BE2C (cell line): ENCODE results near the gene PLA2G12B. TPM values are rescaled to one million over a fixed set of nuclear protein-coding genes. Genes with fewer than 3 reads are reported as not detected.
A peak's percentile ranks its signal among the peaks of the same experiment; 100 is the strongest.
"Not testable (repeated sequence)": the region's sequence is repeated elsewhere in the genome, so short reads cannot be mapped to it uniquely, and the experiment has no call there.

Experiments
- DNase-seq: peaks from one replicate; pipeline ENCODE4 v3.0.0-alpha.2; 2020
- H3K27me3 ChIP-seq: fragments of 250-450 bp; sonication (Bioruptor Pico); 2 replicates; pipeline ENCODE4 v1.5.1; 2020; ENCODE audit warnings: mild to moderate bottlenecking
- H3K36me3 ChIP-seq: fragments of 250-450 bp; sonication (Bioruptor Pico); 2 replicates; pipeline ENCODE4 v1.5.1; 2020; ENCODE audit warnings: mild to moderate bottlenecking
- H3K4me1 ChIP-seq: fragments of 250-450 bp; sonication (Bioruptor Pico); 2 replicates; pipeline ENCODE4 v1.5.1; 2020
- H3K4me3 ChIP-seq: 2 replicates; pipeline ENCODE4 v1.5.1; 2011; ENCODE audit warnings: low read depth, low read length
- H3K9me3 ChIP-seq: fragments of 250-450 bp; sonication (Bioruptor Pico); 2 replicates; pipeline ENCODE4 v1.5.1; 2020
- polyA plus RNA-seq: library from polyadenylated mRNA; unstranded; fragments of >200 nt; gene quantifications from one replicate; pipeline ENCODE4 v1.2.1, GENCODE V29; 2012; ENCODE audit warnings: low read depth, missing spikeins; ENCODE audit not compliant: insufficient read length, insufficient read depth
- TF ChIP-seq, protein P1 (sequence below): IDR thresholded peaks from 2 replicates; pipeline ENCODE4 v1.5.1; 2012; ENCODE audit warnings: mild to moderate bottlenecking, low read depth, low read length

PLA2G12B gene, protein sequence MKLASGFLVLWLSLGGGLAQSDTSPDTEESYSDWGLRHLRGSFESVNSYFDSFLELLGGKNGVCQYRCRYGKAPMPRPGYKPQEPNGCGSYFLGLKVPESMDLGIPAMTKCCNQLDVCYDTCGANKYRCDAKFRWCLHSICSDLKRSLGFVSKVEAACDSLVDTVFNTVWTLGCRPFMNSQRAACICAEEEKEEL
- polyA plus RNA-seq, result not detected

DNA sequence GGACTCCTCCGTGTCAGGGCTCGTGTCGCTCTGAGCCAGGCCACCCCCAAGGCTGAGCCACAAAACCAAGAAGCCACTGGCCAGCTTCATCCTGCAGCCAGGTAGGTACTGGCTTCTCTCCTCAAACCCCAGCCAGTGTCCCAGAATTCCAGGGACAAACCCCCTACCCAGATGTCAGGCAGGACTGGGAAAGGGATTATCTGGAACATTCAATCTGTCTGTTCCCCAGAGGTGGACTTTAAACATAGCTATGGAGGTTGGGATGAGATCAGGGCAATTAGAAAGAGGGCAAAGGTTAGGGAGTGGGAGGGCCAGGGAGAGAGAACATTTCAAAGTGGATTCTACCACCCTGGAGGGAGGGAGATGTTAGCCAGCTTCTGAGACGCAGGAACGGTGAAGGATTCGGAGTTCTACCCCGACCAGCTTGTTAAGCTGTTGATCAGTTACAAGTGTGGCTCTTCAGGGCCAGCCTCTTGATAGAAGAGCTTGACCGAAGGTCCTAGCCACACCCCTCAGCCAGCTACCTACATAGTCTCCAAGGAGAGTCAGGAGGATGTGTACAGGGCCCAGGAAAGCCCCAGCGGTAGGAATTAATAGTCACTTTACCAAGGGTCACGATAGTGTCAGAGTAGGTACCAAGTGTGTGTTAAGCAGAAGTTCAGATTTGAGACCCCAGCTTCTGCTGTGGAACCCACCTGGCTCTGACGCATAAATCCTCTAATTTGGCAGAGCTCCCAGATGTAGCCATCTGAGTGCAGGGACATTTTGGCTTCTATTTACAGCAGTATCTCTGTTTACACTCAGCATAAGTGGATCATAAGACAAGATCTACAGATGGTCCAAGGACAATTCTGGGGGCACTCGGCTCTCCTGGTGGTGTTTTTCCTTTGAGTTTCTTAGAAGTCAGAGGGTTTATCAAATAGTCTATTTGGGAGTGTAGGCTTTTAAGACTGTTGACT lies at the start of gene PLA2G12B:
Gene PLA2G12B (minus strand): TSS at position 211 of the 959 bp plus-strand sequence. CDS start 121 bp downstream, at position 90.
- Histone ChIP-seq H3K9me3 (no peaks in the 10 kb centered on the region), H3K27me3 (no peaks in the 10 kb centered on the region), H3K36me3 (no peaks in the 10 kb centered on the region), H3K4me1 (peaks cover 8% of the 10 kb centered on the region), H3K4me3 (no peak within 1 kb of the TSS)
- peak; percentile 44 for DNase-seq
- TF ChIP-seq, protein P1, sequence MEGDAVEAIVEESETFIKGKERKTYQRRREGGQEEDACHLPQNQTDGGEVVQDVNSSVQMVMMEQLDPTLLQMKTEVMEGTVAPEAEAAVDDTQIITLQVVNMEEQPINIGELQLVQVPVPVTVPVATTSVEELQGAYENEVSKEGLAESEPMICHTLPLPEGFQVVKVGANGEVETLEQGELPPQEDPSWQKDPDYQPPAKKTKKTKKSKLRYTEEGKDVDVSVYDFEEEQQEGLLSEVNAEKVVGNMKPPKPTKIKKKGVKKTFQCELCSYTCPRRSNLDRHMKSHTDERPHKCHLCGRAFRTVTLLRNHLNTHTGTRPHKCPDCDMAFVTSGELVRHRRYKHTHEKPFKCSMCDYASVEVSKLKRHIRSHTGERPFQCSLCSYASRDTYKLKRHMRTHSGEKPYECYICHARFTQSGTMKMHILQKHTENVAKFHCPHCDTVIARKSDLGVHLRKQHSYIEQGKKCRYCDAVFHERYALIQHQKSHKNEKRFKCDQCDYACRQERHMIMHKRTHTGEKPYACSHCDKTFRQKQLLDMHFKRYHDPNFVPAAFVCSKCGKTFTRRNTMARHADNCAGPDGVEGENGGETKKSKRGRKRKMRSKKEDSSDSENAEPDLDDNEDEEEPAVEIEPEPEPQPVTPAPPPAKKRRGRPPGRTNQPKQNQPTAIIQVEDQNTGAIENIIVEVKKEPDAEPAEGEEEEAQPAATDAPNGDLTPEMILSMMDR, result no peak

DNA sequence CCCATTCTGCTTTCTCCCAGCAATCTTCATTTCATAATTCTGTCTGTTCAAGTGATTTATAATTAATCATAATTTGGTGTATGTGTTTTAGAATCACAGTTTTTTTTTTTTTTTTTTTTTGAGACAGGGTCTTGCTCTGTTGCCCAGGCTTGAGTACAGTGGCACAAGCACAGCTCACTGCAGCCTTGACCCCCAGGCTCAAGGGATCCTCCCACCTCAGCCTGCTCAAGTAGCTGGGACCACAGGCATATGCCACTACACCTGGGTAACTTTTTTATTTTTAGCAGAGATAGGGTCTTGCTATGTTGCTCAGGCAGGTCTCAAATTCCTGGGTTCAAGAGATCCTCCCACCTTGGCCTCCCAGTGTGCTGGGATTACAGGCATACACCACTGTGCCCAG lies 49.2 kb upstream of the PLA2G12B start:
- Histone ChIP-seq H3K4me1 (no peaks in the 10 kb centered on the region), H3K36me3 (peaks cover 9% of the 10 kb centered on the region)
- TF ChIP-seq, protein P1, result no peak

DNA sequence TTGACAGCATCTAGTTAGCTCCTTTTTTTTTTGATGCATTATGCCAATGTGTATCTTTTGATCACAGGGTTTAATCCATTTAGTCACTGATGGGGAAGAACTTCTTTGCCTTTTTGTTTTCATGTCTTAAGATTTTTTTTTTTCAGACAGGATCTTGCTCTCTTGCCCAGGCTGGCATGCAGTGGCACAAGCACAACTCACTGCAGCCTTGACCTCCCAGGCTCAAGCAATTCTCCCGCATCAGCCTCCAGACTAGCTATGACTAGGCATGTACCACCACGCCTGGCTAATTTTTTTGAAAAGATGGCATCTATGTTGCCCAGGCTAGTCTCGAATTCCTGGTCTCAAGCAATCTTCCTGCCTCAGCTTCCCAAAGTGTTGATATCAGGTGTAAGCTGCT lies 46.4 kb upstream of the PLA2G12B start:
- Histone ChIP-seq H3K4me3 (no peak overlapping the region), H3K4me1 (no peaks in the 10 kb centered on the region), H3K36me3 (no peaks in the 10 kb centered on the region), H3K9me3 (no peaks in the 10 kb centered on the region), H3K27me3 (no peaks in the 10 kb centered on the region)
- DNase-seq, result no peak
- TF ChIP-seq, protein P1, result no peak

More for the DNA sequence above, 49.2 kb upstream of the PLA2G12B start:
- no peak for DNase-seq
- H3K27me3 ChIP-seq, result no peaks in the 10 kb centered on the region
- no peak overlapping the region for H3K4me3 ChIP-seq
- no peaks in the 10 kb centered on the region for H3K9me3 ChIP-seq

DNA sequence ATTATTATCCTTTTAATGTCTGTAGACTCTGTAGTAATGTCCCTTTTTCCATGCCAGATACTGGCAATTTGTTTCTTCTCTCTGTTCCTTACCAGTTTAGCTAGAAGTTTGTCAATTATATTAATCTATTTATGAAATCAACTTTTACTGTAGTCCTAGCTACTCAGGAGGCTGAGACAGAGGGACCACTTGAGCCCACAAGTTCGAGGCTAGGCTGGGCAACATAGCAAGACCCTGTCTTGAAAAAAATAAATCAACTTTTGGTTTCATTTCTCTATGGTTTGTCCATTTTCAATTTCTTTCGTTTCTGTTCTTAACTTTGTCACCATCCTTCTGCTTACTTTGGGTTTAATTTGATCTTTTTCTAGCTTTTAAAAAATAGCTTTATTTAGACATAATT lies 42.5 kb upstream of the PLA2G12B start:
- no peaks in the 10 kb centered on the region for H3K27me3 ChIP-seq
- no peaks in the 10 kb centered on the region for H3K4me1 ChIP-seq
- no peak overlapping the region for H3K4me3 ChIP-seq
- no peaks in the 10 kb centered on the region for H3K36me3 ChIP-seq
- no peaks in the 10 kb centered on the region for H3K9me3 ChIP-seq
- TF ChIP-seq, protein P1, result no peak
- DNase-seq, result no peak

DNA sequence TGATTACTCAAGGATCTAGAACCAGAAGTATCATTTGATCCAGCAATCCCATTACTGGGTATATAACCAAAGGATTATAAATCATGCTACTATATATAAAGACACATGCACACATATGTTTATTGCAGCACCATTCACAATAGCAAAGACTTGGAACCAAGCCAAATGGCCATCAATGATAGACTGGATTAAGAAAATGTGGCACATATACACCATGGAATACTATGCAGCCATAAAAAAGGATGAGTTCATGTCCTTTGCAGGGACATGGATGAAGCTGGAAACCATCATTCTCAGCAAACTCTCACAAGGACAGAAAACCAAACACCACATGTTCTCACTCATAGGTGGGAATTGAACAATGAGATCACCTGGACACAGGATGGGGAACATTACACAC lies 40.9 kb upstream of the PLA2G12B start:
- not testable (repeated sequence) for DNase-seq, H3K27me3 ChIP-seq, H3K9me3 ChIP-seq, H3K4me1 ChIP-seq, H3K4me3 ChIP-seq, H3K36me3 ChIP-seq

DNA sequence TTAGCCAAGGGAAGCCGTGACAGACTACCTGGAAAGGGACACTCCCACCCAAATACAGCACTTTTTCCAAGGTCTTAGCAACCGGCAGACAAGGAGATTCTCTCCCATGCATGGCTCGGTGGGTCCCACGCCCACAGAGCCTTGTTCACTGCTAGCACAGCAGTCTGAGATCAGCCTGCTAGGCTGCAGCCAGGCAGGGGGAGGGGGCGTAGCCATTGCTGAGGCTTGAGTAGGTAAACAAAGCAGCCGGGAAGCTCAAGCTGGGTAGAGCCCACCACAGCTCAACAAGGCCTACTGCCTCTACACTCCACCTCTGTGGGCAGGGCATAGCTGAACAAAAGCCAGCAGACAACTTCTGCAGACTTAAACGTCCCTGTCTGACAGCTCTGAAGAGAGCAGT lies 35.2 kb upstream of the PLA2G12B start:
- H3K4me1 ChIP-seq, DNase-seq, H3K4me3 ChIP-seq, H3K36me3 ChIP-seq, H3K9me3 ChIP-seq, H3K27me3 ChIP-seq: not testable (repeated sequence)

DNA sequence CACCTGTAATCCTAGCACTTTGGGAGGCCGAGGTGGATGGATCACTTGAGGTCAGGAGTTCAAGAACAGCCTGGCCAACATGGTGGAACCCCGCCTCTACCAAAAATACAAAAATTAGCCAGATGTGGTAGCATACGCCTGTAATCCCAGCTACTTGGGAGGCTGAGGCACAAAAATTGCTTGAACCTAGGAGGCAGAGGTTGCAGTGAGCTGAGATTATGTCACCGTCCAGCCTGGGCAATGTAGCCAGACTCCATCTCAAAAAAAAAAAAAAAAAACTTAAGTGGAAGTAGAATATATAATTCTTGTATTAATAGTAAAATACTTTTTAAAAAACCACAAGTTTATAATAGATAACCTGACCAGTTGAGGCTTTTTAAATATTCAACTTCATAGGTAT lies 30.0 kb upstream of the PLA2G12B start:
- not testable (repeated sequence) for H3K27me3 ChIP-seq, DNase-seq, H3K36me3 ChIP-seq, H3K4me1 ChIP-seq, H3K9me3 ChIP-seq, H3K4me3 ChIP-seq
